GM19463 (cell line): ENCODE data around the gene CUL9.

Experiments used
- ATAC-seq: cut with Tn5 transposase; IDR thresholded peaks from one replicate; pipeline ENCODE4 v1.9.1; 2021; ENCODE audit warnings: mild to moderate bottlenecking, moderate library complexity; ENCODE audit not compliant: unreplicated experiment

CUL9 gene

GRCh38 chr6:43254138-43254817, 72.3 kb downstream of the CUL9 start:
- no peak for ATAC-seq

- no peak for ATAC-seq
Measured at GRCh38 chr6:43254846-43255245, 72.8 kb downstream of the CUL9 start.

GRCh38 chr6:43255408-43256054, 73.5 kb downstream of the CUL9 start:
- ATAC-seq = no peak

- no peak for ATAC-seq
Measured at GRCh38 chr6:43256670-43257366, 74.8 kb downstream of the CUL9 start.

GRCh38 chr6:43257367-43258145, 75.6 kb downstream of the CUL9 start:
- no peak for ATAC-seq

GRCh38 chr6:43258180-43258579, 76.2 kb downstream of the CUL9 start:
- ATAC-seq = no peak

- no peak for ATAC-seq
Measured at GRCh38 chr6:43258807-43259686, 77.1 kb downstream of the CUL9 start.

GRCh38 chr6:43260791-43261190, 78.8 kb downstream of the CUL9 start:
- ATAC-seq = no peak

GRCh38 chr6:43261198-43261597, 79.2 kb downstream of the CUL9 start:
- ATAC-seq = no peak

GRCh38 chr6:43262000-43262779, 80.2 kb downstream of the CUL9 start:
- ATAC-seq = no peak

- ATAC-seq = no peak
Measured at GRCh38 chr6:43262780-43263313, 80.9 kb downstream of the CUL9 start.

- ATAC-seq = peak; percentile 88
Measured at GRCh38 chr6:43263314-43264178, 81.5 kb downstream of the CUL9 start.

GRCh38 chr6:43264599-43265145, 82.7 kb downstream of the CUL9 start:
- no peak for ATAC-seq

- no peak for ATAC-seq
Measured at GRCh38 chr6:43265564-43265963, 83.6 kb downstream of the CUL9 start.

- ATAC-seq = no peak
Measured at GRCh38 chr6:43267619-43268354, 85.8 kb downstream of the CUL9 start.

- ATAC-seq = no peak
Measured at GRCh38 chr6:43268355-43268700, 86.3 kb downstream of the CUL9 start.

GRCh38 chr6:43268782-43269272, 86.8 kb downstream of the CUL9 start:
- no peak for ATAC-seq
